ENCODE results near the gene ACSS2. TPM values are rescaled to one million over a fixed set of nuclear protein-coding genes. Genes with fewer than 3 reads are reported as not detected.
"Not testable (repeated sequence)": the region's sequence is repeated elsewhere in the genome, so short reads cannot be mapped to it uniquely, and the experiment has no call there.

ACSS2 gene
- polyA plus RNA-seq, 1 donor = 46.0 TPM

GRCh38 chr20:34872622-34873224 is 3.7 kb upstream of the ACSS2 start, which contains the start of gene GGT7:
Gene GGT7, minus strand, starts transcription at chr20:34872856. Its CDS starts 41 bp downstream, at chr20:34872815.
- peak; percentile 73 for DNase-seq

- no peak for DNase-seq
Measured at GRCh38 chr20:34873583-34874093, 2.8 kb upstream of the ACSS2 start.

GRCh38 chr20:34874094-34874654 is 2.2 kb upstream of the ACSS2 start:
- peak; percentile 77 for DNase-seq

- no peak for DNase-seq
Measured at GRCh38 chr20:34875642-34876405, 588 bp upstream of the ACSS2 start.

- no peak for DNase-seq
Measured at GRCh38 chr20:34880215-34880850, 3.9 kb downstream of the ACSS2 start.

GRCh38 chr20:34880971-34881370 is 4.6 kb downstream of the ACSS2 start:
- DNase-seq = not testable (repeated sequence)

GRCh38 chr20:34881689-34882088 is 5.3 kb downstream of the ACSS2 start:
- DNase-seq = no peak

- no peak for DNase-seq
Measured at GRCh38 chr20:34883087-34883688, 6.8 kb downstream of the ACSS2 start.

- DNase-seq = no peak
Measured at GRCh38 chr20:34883809-34884208, 7.4 kb downstream of the ACSS2 start.

GRCh38 chr20:34884260-34884659 is 7.8 kb downstream of the ACSS2 start:
- DNase-seq = no peak

GRCh38 chr20:34886122-34886521 is 9.7 kb downstream of the ACSS2 start:
- no peak for DNase-seq

- no peak for DNase-seq
Measured at GRCh38 chr20:34887023-34887422, 10.6 kb downstream of the ACSS2 start.

GRCh38 chr20:34888468-34888867 is 12.1 kb downstream of the ACSS2 start:
- DNase-seq = no peak

GRCh38 chr20:34891166-34892062 is 15.0 kb downstream of the ACSS2 start:
- DNase-seq = no peak

- no peak for DNase-seq
Measured at GRCh38 chr20:34892671-34893070, 16.3 kb downstream of the ACSS2 start.

- no peak for DNase-seq
Measured at GRCh38 chr20:34894723-34895122, 18.3 kb downstream of the ACSS2 start.

- no peak for DNase-seq
Measured at GRCh38 chr20:34895465-34895864, 19.1 kb downstream of the ACSS2 start.

GRCh38 chr20:34896086-34896621 is 19.7 kb downstream of the ACSS2 start:
- DNase-seq = no peak

- DNase-seq = not testable (repeated sequence)
Measured at GRCh38 chr20:34898129-34898528, 21.7 kb downstream of the ACSS2 start.

GRCh38 chr20:34898731-34899130 is 22.3 kb downstream of the ACSS2 start:
- DNase-seq = not testable (repeated sequence)

GRCh38 chr20:34904202-34904621 is 27.8 kb downstream of the ACSS2 start:
- DNase-seq = no peak
